PC-9 (cell line): ENCODE measurements around the gene MYO1C. TPM values are rescaled to one million over a fixed set of nuclear protein-coding genes. Genes with fewer than 3 reads are reported as not detected.

Experiments
- BruUV-seq: library from RNA; stranded (reverse); fragments of 400-500 nt; replicated peaks from 2 replicates; lab custom pipeline; 2021; lab: Mats Ljungman, UMichigan
- CTCF ChIA-PET: fragments of 300-600 bp; sonication (Branson Sonifier 250); formaldehyde crosslinking; loops from one replicate; lab custom pipeline; 2022; ENCODE audit warnings: antibody characterized with exemption; lab: Charles Lee
- POLR2A ChIA-PET: fragments of 300-600 bp; sonication (Branson Sonifier 250); formaldehyde crosslinking; loops from one replicate; lab custom pipeline; 2022; ENCODE audit warnings: antibody characterized with exemption; ENCODE audit not compliant: unreplicated experiment; lab: Charles Lee
- DNase-seq, 2 experiments: peaks; one replicate each; pipeline versions ENCODE4 v3.0.0 to v3.0.0-alpha.2; 2015 to 2022; ENCODE audit warnings: mixed read lengths in 1 of 2
- H2AFZ ChIP-seq: fragments of 200-600 bp; sonication (generic); 2 replicates; pipeline ENCODE4 v1.8.1; 2017; ENCODE audit warnings: antibody characterized with exemption
- H3F3A ChIP-seq: fragments of 200-600 bp; sonication (generic); 2 replicates; pipeline ENCODE4 v1.8.1; 2017; ENCODE audit warnings: antibody characterized with exemption, mild to moderate bottlenecking, low read depth; ENCODE audit not compliant: insufficient read depth
- H3K27ac ChIP-seq: fragments of 200-600 bp; sonication (generic); 2 replicates; pipeline ENCODE4 v1.6.1; 2016; ENCODE audit warnings: mixed run types
- H3K27me3 ChIP-seq: fragments of 200-600 bp; sonication (generic); 2 replicates; pipeline ENCODE4 v1.6.1; 2016; ENCODE audit warnings: low read depth, mixed run types; ENCODE audit not compliant: insufficient read depth
- H3K36me3 ChIP-seq: fragments of 200-600 bp; sonication (generic); 2 replicates; pipeline ENCODE4 v1.6.1; 2016; ENCODE audit warnings: low read depth, mixed run types
- H3K4me1 ChIP-seq: fragments of 200-600 bp; sonication (generic); replicated peaks from 2 replicates; pipeline ENCODE4 v1.6.1; 2016; ENCODE audit warnings: mixed run types; ENCODE audit not compliant: insufficient read depth
- H3K4me2 ChIP-seq: fragments of 200-600 bp; sonication (generic); 2 replicates; pipeline ENCODE4 v1.6.1; 2017; ENCODE audit warnings: mixed run types
- H3K4me3 ChIP-seq: fragments of 200-600 bp; sonication (generic); 2 replicates; pipeline ENCODE4 v1.6.1; 2016; ENCODE audit warnings: mixed run types
- H3K79me2 ChIP-seq: fragments of 200-600 bp; sonication (generic); 2 replicates; pipeline ENCODE4 v1.6.1; 2017; ENCODE audit warnings: low read depth, mixed run types
- H3K9me2 ChIP-seq: fragments of 200-600 bp; sonication (generic); 2 replicates; pipeline ENCODE4 v1.8.1; 2017; ENCODE audit warnings: mild to moderate bottlenecking; ENCODE audit not compliant: insufficient read depth
- H3K9me3 ChIP-seq: fragments of 200-600 bp; sonication (generic); 2 replicates; pipeline ENCODE4 v1.8.1; 2016; ENCODE audit warnings: low read depth; ENCODE audit not compliant: insufficient read depth
- H4K20me1 ChIP-seq: fragments of 200-600 bp; sonication (generic); 2 replicates; pipeline ENCODE4 v1.8.1; 2017; ENCODE audit not compliant: insufficient read depth
- EZH2 ChIP-seq: fragments of 200-600 bp; sonication (generic); IDR thresholded peaks from 2 replicates; pipeline ENCODE4 v1.8.0; 2017; ENCODE audit warnings: antibody characterized with exemption, low read depth
- intact Hi-C: fragments of 100-400 bp; cut with micrococcal nuclease; formaldehyde crosslinking; loops from one replicate; pipeline ENCODE4 v1.10.0; 2022; ENCODE audit not compliant: unreplicated experiment
- total RNA-seq: library from RNA; stranded (reverse); gene quantifications from 2 replicates; pipeline ENCODE4 v1.2.3, GENCODE V29; 2021
- TF ChIP-seq, protein P1 (sequence below): fragments of 200-600 bp; sonication (generic); conservative IDR thresholded peaks from 2 replicates; pipeline ENCODE4 v1.6.1; 2017; ENCODE audit warnings: mixed run types, antibody characterized with exemption, mild to moderate bottlenecking, moderate library complexity

Gene MYO1C
- total RNA-seq, 1 experiment from 2014 or later, result 237 TPM

DNA sequence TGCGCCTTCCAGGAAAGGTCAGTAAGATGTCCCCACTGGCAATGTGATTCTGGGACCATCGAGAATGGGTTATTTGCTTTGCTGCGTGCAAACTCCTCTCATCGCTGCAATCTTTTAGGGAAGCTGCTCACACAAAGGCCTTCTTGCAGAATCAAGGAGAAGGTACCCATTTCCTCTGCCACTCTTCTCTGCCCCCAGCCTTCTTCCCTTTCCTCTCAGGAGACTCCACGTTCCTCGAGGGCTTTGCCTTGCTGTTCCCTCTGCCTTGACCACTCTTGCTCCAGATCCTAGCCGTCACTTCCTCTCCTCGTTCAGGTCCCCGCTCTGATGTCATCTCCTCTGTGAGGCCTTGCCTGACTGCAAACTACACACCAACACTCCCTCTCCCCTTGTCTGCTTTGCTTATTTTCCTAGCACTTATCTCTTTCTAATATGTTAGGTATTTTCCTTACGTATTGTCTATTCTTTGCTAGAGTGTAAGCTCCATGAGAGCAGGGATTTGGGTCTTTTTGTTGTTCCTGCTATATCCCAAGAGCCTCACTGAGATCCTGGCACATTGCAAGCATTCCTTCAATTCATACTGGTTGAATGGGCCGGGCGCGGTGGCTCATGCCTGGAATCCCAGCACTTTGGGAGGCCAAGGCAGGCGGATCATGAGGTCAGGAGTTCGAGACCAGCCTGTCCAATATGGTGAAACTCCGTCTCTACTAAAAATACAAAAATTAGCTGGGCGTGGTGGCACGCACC, 31.1 kb downstream of the MYO1C start:
- Histone ChIP-seq H3K9me3 (no peaks in the 10 kb centered on the region), H4K20me1 (no peaks in the 10 kb centered on the region), H3K27me3 (no peaks in the 10 kb centered on the region), H3K4me1 (peaks cover 13% of the 10 kb centered on the region), H2AFZ (no peak overlapping the region), H3K36me3 (peaks cover 2% of the 10 kb centered on the region; the same call in 1 of the 2 replicates), H3K79me2 (no peaks in the 10 kb centered on the region), H3F3A (peaks cover 45% of the 10 kb centered on the region; the same call in 1 of the 2 replicates), H3K9me2 (no peaks in the 10 kb centered on the region), H3K27ac (no peak overlapping the region), H3K4me2 (no peak overlapping the region), H3K4me3 (no peak overlapping the region)
- no peak for DNase-seq
- POLR2A ChIA-PET, result interaction anchor here (0.6 kb wide), 1 partner anchor 13 kb away, joined by 3 read pairs; no protein-coding TSS in a partner anchor
- TF ChIP-seq, protein P1, sequence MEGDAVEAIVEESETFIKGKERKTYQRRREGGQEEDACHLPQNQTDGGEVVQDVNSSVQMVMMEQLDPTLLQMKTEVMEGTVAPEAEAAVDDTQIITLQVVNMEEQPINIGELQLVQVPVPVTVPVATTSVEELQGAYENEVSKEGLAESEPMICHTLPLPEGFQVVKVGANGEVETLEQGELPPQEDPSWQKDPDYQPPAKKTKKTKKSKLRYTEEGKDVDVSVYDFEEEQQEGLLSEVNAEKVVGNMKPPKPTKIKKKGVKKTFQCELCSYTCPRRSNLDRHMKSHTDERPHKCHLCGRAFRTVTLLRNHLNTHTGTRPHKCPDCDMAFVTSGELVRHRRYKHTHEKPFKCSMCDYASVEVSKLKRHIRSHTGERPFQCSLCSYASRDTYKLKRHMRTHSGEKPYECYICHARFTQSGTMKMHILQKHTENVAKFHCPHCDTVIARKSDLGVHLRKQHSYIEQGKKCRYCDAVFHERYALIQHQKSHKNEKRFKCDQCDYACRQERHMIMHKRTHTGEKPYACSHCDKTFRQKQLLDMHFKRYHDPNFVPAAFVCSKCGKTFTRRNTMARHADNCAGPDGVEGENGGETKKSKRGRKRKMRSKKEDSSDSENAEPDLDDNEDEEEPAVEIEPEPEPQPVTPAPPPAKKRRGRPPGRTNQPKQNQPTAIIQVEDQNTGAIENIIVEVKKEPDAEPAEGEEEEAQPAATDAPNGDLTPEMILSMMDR, result no peak
- TF ChIP-seq EZH2, result no peak
- intact Hi-C loops, result no loop called here
- BruUV-seq, result no TSS peak
- CTCF ChIA-PET, result no interaction called here

DNA sequence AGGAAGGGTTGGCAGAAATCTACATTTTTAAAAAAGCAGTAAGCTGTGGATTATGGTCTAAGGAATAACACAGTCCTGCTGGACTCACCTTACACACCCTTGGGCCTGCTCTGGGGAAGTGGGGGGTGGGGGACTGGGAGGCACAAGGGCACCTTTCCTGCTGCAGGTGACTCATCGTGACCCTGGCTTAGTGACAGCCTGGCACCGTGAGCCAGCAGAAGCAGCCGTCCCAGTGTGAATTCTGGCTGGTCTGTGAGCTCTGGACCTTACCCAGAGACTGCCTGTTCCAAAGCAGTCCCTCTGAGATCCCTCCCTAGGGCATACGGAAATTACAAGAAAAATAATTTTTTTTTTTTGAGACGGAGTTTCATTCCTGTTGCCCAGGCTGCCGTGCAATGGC, 32.3 kb downstream of the MYO1C start:
- Histone ChIP-seq H3F3A (peaks cover 46% of the 10 kb centered on the region; the same call in 1 of the 2 replicates), H3K27ac (peak overlapping the region; percentile 14; the same call in 1 of the 2 replicates), H3K36me3 (no peaks in the 10 kb centered on the region), H3K27me3 (no peaks in the 10 kb centered on the region), H3K79me2 (peaks cover 7% of the 10 kb centered on the region), H3K4me1 (peaks cover 13% of the 10 kb centered on the region), H4K20me1 (no peaks in the 10 kb centered on the region), H3K9me2 (no peaks in the 10 kb centered on the region), H2AFZ (no peak overlapping the region), H3K9me3 (no peaks in the 10 kb centered on the region), H3K4me2 (peak overlapping the region; percentile 43), H3K4me3 (no peak overlapping the region)
- intact Hi-C loops, result no loop called here
- peak; percentile 72 to 82 for DNase-seq
- ChIA-PET POLR2A (interaction anchor here (0.5 to 0.6 kb wide), 3 partner anchors 24 to 820 kb away, joined by 3 to 5 read pairs (median 3); no protein-coding TSS in a partner anchor), CTCF (no interaction called here)
- BruUV-seq, result no TSS peak
- TF ChIP-seq EZH2, result no peak
- TF ChIP-seq, protein P1, result no peak

DNA sequence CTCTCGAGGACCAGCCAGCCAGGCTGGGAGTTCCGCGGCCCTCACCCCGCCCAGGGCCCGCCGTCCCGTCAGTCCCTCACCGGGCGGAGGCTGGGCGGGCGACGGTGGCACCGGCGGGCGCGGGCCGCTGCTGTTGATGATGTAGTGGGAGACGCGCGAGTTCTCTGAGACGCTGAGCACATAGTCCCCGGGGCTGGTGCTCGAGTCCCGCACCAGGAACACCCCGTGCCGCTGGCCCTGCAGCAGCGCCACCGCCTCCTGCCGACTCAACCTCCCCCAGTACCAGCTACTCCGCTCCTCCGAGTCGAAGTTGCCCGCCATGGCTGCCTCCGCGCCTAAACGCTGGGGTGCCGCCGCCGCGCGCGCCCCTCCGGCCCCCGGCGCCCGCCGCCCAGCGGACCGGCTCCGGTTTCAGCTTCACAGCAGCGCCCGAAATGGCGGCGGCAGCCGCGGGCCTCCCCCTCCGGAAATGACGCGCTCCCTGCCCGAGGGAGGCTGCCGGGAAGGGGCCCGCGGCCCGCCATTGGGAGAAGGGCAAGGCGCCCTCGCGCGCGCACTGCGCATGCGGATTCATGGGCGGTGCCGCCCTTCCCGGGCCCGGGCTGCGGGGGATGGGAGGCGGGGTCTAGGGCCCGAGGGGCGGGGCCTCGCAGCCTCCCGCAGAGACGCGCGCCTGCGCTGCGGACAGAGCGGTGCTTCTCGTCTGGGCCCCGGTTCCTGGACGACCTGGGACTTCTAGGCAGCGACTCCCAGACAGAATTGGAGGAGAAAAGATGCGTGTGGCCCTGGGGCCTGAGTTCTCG, 36.5 kb downstream of the MYO1C start, which contains the start of gene CRK:
Gene CRK (minus strand): TSS at position 436 of the 803 bp plus-strand sequence. CDS start 115 bp downstream, at position 321.
- POLR2A ChIA-PET, result interaction anchor here (0.6 kb wide), 1 partner anchor 11 kb away, joined by 9 read pairs; no protein-coding TSS in a partner anchor
- Histone ChIP-seq H3F3A (peaks cover 36% of the 10 kb centered on the region; the same call in 1 of the 2 replicates), H3K27me3 (no peaks in the 10 kb centered on the region), H3K9me3 (no peaks in the 10 kb centered on the region), H3K4me2 (peak within 1 kb of the TSS; percentile 100), H4K20me1 (peaks cover 42% of the 10 kb centered on the region), H3K36me3 (0 out of 2 replicates have a peak, but pooled peaks cover 7% of the 10 kb centered on the region), H3K4me3 (peak within 1 kb of the TSS; percentile 98), H2AFZ (peak within 1 kb of the TSS; percentile 90), H3K27ac (peak within 1 kb of the TSS; percentile 59), H3K79me2 (peaks cover 50% of the 10 kb centered on the region), H3K4me1 (peaks cover 27% of the 10 kb centered on the region), H3K9me2 (no peaks in the 10 kb centered on the region)
- CTCF ChIA-PET, result interaction anchor here (0.7 to 1.1 kb wide), 2 partner anchors 60 to 90 kb away, joined by 3 to 10 read pairs; partner anchors contain the start of gene INPP5K
- TF ChIP-seq EZH2, result no peak
- intact Hi-C loops, result loop anchor here (1.0 to 10.0 kb wide), 5 partner anchors 33 to 89 kb away; partner anchors contain the start of gene INPP5K
- no TSS peak for BruUV-seq
- DNase-seq, result peak; percentile 84 to 99
